GM21515 (cell line): ENCODE data around the gene SKIC3.

Source experiments
- ATAC-seq: cut with Tn5 transposase; IDR thresholded peaks from one replicate; pipeline ENCODE4 v1.9.1; 2021; ENCODE audit not compliant: unreplicated experiment

SKIC3 gene

GRCh38 chr5:95554647-95555548 lies at the start of gene SKIC3, which contains the start of gene ARSK:
TSS of gene SKIC3 (minus strand) at chr5:95554977. CDS start at chr5:95547150, 7,827 bp downstream.
TSS of gene ARSK (plus strand) at chr5:95555101. CDS start at chr5:95555279, 178 bp downstream.
- ATAC-seq = peak; percentile 90

- no peak for ATAC-seq
Observed at GRCh38 chr5:95600557-95600956, 45.8 kb upstream of the SKIC3 start.

GRCh38 chr5:95599252-95599651 lies 44.5 kb upstream of the SKIC3 start:
- ATAC-seq = no peak

DNA sequence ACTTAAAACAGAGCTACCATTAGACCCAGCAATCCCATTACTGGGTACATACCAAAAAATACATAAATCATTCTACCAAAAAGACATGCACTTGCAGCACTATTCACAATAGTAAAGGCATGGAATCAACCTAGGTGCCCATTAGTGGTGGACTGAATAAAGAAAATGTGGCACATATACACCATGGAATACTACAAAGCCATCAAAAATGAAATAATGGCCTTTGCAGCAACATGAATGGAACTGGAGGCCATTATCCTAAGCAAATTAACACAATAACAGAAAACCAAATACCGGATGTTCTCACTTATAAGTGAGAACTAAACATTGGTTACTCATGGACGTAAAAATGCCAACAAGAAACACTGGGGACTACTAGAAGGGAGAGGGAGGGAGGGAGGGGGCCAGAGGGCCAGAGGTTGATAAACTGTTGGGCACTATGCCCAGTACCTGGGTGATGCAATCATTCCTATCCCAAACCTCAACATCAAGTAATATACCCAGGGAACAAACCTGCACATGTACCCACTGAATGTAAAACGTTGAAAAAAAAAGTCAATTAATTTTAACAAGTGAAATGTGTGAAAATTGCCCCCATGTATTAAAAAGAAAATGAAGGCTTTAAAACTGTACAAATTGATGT lies 40.6 kb upstream of the SKIC3 start:
- no peak for ATAC-seq

DNA sequence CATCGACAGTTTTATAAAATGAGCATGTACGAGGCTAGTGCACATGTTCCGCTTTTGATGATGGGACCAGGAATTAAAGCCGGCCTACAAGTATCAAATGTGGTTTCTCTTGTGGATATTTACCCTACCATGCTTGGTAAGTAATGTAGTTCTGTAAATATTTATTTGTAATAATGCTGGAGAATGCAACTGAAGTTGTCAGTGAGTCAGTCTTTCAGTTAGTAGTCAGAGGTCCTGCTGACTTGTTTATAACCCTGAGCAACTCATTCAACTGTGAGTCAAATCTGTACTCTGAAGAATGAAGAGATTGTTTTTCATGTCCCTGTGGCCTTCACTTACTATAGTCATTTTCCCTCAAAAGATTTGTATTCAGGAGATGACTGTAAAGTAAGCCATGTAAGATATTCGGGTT lies 36.7 kb upstream of the SKIC3 start:
- peak; percentile 62 for ATAC-seq

- ATAC-seq = no peak
Observed at GRCh38 chr5:95590880-95591279, 36.1 kb upstream of the SKIC3 start.

DNA sequence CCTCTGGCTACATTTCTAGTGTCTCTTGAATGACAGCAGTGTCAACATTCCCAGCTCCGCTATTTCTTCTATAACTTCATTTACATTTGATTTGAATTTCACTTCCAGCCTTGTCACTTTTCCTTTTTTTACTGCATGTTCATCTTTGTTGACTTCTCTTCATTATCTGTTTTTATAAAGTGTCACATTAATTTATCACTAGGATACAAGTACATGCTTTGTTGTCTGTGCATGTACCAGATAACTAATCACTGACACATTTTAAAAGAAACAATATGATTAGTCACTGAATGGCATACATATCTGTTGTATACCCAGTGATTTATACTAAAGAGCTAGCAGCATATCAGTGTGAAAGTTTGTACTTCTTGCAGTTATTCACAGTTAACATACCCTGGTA lies 29.2 kb upstream of the SKIC3 start:
- no peak for ATAC-seq

GRCh38 chr5:95581576-95581975 lies 26.8 kb upstream of the SKIC3 start:
- no peak for ATAC-seq

- no peak for ATAC-seq
Observed at GRCh38 chr5:95572016-95572415, 17.2 kb upstream of the SKIC3 start.

- no peak for ATAC-seq
Observed at GRCh38 chr5:95565280-95565920, 10.6 kb upstream of the SKIC3 start.

- no peak for ATAC-seq
Observed at GRCh38 chr5:95564450-95564849, 9.7 kb upstream of the SKIC3 start.

DNA sequence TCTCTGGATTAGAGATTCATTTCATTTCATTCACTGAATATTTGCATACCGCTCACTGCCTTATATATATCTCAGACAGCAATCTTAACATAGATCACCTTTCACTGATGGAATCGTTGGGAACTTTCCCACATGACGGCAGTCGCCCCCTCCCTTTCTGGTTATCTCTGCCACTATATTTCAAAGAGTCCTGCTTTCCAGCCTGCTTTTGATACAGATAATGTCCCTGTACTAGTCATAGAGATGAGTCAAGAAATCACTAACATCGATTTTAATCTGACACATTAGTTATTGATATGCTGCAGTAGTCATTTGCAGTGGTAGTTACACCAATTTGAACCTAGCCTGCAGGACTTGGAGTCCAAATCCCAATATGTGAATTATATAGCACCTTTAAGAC lies 8.6 kb upstream of the SKIC3 start:
- no peak for ATAC-seq

DNA sequence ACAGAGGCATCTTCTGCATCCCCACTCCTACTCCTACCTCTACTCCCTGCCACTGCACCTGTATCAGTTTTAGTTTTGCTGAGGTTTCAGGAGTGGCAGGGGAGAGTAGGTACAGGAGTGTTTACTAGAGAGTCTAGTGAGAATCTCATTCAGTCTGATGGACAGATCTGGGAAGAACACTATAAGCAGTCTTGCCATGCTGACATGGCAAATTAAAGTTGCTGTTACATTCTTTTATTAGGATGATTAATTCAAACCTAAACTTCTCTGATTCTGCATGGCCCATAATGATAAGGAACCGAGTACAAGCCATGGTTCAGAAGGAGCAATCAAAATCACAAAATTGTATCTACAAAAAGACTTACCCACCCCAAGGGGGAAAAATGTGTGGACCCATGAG lies 7.5 kb upstream of the SKIC3 start:
- no peak for ATAC-seq

DNA sequence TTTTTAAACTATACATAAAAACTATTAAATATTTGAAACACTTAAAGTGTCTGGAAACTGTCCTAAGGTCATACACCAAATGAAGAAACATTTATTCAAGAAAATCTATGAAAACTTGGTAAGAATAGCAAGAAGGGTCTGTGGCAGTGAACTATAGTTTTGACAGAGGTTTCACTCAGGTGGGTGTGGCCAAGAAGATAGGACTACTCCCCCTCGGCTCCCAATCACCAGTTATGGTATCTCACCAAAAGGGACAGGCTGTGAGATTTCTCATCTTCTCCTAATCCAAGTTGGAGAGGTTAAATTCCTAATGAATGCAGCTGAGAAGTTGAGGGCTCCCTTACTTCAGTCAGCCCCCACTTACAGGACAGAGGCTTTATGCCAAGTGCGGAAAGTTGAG lies 3.1 kb upstream of the SKIC3 start:
- no peak for ATAC-seq

- ATAC-seq = no peak
Observed at GRCh38 chr5:95555553-95555952, 776 bp upstream of the SKIC3 start.

- peak; percentile 28 for ATAC-seq
Observed at GRCh38 chr5:95554331-95554646, 488 bp downstream of the SKIC3 start.

DNA sequence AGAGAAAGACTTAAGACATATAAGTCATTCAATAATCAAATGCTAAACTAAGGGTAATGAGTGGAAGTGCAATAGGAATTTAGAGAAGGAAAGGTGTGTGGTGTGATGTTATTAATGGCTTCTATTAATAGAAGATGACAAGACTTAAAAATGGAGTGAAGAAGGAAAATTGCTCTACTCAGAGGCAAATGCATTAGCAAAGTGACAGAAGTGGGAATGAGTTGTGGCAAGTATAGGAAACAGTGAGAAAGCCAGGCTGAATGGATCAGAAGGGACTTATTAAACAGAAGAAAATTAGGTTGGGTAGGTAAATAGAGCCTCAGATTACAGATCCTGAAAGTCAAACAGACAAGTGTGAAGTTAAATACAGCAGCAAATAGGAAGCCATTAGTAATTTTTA lies 5.7 kb downstream of the SKIC3 start:
- no peak for ATAC-seq

DNA sequence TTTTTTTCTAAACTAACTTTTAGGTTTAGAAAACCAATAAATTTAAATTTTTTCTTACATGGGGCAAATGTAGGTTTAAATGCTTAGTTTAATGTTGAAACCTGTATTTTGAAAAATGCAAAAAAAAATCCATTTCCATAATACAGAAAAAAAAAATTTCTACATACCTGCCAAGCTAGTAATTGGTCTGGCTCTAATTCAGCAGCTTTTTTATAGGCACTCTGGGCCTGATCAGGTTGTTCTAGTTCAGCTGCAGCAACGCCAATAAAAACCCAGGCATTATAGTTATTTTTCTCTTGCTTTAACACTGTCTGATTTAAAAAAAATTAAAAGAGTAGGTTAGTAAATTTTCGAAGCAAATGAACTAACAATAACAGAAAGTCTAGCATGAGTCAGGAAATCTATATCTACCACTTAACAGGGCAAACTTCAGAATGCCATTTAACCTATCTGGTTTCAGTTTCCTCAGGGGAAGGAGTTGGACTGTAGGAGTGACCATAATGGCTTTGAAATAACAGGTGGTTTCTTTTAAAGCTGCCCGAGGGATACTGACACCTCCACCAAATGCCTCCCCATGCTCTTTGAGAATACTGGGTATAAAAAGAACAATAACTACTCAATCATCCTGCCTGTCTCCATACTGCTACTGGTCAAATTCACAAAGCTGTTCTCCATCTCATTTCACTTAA lies 11.6 kb downstream of the SKIC3 start:
- ATAC-seq = no peak

GRCh38 chr5:95537501-95537900 lies 17.3 kb downstream of the SKIC3 start:
- no peak for ATAC-seq

GRCh38 chr5:95533761-95534160 lies 21.0 kb downstream of the SKIC3 start:
- no peak for ATAC-seq

- no peak for ATAC-seq
Observed at GRCh38 chr5:95533106-95533505, 21.7 kb downstream of the SKIC3 start.
